G401.6 (cell line): ENCODE measurements around the gene CUX1.
A peak's percentile ranks its signal among the peaks of the same experiment; 100 is the strongest.
"Not testable (repeated sequence)": the region's sequence is repeated elsewhere in the genome, so short reads cannot be mapped to it uniquely, and the experiment has no call there.

Experiments used
- FAIRE-seq: peaks from 2 replicates; lab custom pipeline; 2012; peaks lifted over from hg19 to GRCh38; lab: Jason Lieb, UNC

The CUX1 gene

GRCh38 chr7:101985903-101986734 is 168.7 kb downstream of the CUX1 start:
- no peak for FAIRE-seq

- FAIRE-seq, result no peak
These were observed 170.1 kb downstream of the CUX1 start for GRCh38 chr7:101987494-101987893.

GRCh38 chr7:101988060-101988459 is 170.6 kb downstream of the CUX1 start:
- FAIRE-seq, result not testable (repeated sequence)

GRCh38 chr7:101988513-101988912 is 171.1 kb downstream of the CUX1 start:
- FAIRE-seq, result no peak

GRCh38 chr7:101989101-101989500 is 171.7 kb downstream of the CUX1 start:
- FAIRE-seq, result no peak

- FAIRE-seq, result no peak
These were observed 173.5 kb downstream of the CUX1 start for GRCh38 chr7:101990811-101991418.

- FAIRE-seq, result no peak
These were observed 174.4 kb downstream of the CUX1 start for GRCh38 chr7:101991860-101992259.

- no peak for FAIRE-seq
These were observed 175.9 kb downstream of the CUX1 start for GRCh38 chr7:101993311-101993710.

- FAIRE-seq, result no peak
These were observed 177.7 kb downstream of the CUX1 start for GRCh38 chr7:101995121-101995520.

- no peak for FAIRE-seq
These were observed 178.8 kb downstream of the CUX1 start for GRCh38 chr7:101996131-101996691.

GRCh38 chr7:101996876-101997275 is 179.4 kb downstream of the CUX1 start:
- FAIRE-seq, result no peak

GRCh38 chr7:101998029-101998905 is 180.8 kb downstream of the CUX1 start:
- no peak for FAIRE-seq

GRCh38 chr7:101998906-101999240 is 181.4 kb downstream of the CUX1 start:
- no peak for FAIRE-seq

GRCh38 chr7:101999393-101999792 is 182.0 kb downstream of the CUX1 start:
- FAIRE-seq, result no peak

GRCh38 chr7:102000123-102000522 is 182.7 kb downstream of the CUX1 start:
- no peak for FAIRE-seq

- FAIRE-seq, result no peak
These were observed 186.8 kb downstream of the CUX1 start for GRCh38 chr7:102004229-102004628.

- no peak for FAIRE-seq
These were observed 187.4 kb downstream of the CUX1 start for GRCh38 chr7:102004848-102005247.

- no peak for FAIRE-seq
These were observed 188.6 kb downstream of the CUX1 start for GRCh38 chr7:102005933-102006480.

GRCh38 chr7:102006695-102007094 is 189.3 kb downstream of the CUX1 start:
- no peak for FAIRE-seq

GRCh38 chr7:102008535-102009262 is 191.3 kb downstream of the CUX1 start:
- no peak for FAIRE-seq

GRCh38 chr7:102009628-102010027 is 192.2 kb downstream of the CUX1 start:
- FAIRE-seq, result peak; percentile 99
